ENCODE data around the gene FLOT1.

- no peak for TF ChIP-seq CTCF (IDR thresholded peaks at IDR 0.05)
- no peak for TF ChIP-seq POLR2A (IDR thresholded peaks at IDR 0.05)
Observed at GRCh38 chr6:30750379-30750668, 7.8 kb upstream of the FLOT1 start.

All from esophagus squamous epithelium (tissue), 4 donors.